Left ventricle myocardium superior (tissue), 1 donor: Measurements from ENCODE around the gene FAM118A. TPM values are rescaled to one million over a fixed set of nuclear protein-coding genes. Genes with fewer than 3 reads are reported as not detected.
A peak's percentile ranks its signal among the peaks of the same experiment; 100 is the strongest.
"Not testable (repeated sequence)": the region's sequence is repeated elsewhere in the genome, so short reads cannot be mapped to it uniquely, and the experiment has no call there.

ENCODE experiments used
- ATAC-seq: fragments of 200-7000 bp; cut with Tn5 transposase; one replicate; pipeline ENCODE4 v1.9.1; 2020; ENCODE audit warnings: mild to moderate bottlenecking, moderate library complexity
- DNase-seq: peaks from one replicate; pipeline ENCODE4 v3.0.0-alpha.2; 2020
- intact Hi-C: fragments of 100-400 bp; cut with micrococcal nuclease; formaldehyde crosslinking; loops from one replicate; pipeline ENCODE4 v1.11.0; 2022
- long read RNA-seq: library from polyadenylated mRNA; unstranded; transcript quantifications from one replicate; pipeline ENCODE4 v2.0.0, GENCODE V29; 2021
- total RNA-seq: library from RNA; stranded (reverse); fragmentation: NEBNext Ultra II Directional; extraction: Animal tissue kit (Norgen Biotek cat#: 25700); gene quantifications from one replicate; pipeline ENCODE4 v1.2.1, GENCODE V29; 2021
- donor health status: DM: no; HTN: yes; CAD: no; lungs with severe emphysema.

FAM118A gene
- 20.7 TPM for total RNA-seq
- long read RNA-seq, partial matches to known transcripts = 2 of 28 reads
- long read RNA-seq, other reads (novel, unspliced or antisense) = 26 of 28 reads

- DNase-seq (peak; percentile 97), ATAC-seq (peak; percentile 96)
- intact Hi-C loops = no loop called here
Measured at GRCh38 chr22:45309422-45310227, at the start of gene FAM118A. Gene FAM118A (plus strand): TSS chr22:45309934. CDS start chr22:45322380, 12,446 bp downstream.

- intact Hi-C loops = loop anchor here (10.0 kb wide), 1 partner anchor 294 kb away; no protein-coding TSS in a partner anchor
- DNase-seq, ATAC-seq: not testable (repeated sequence)
Measured at GRCh38 chr22:45260395-45260759, 49.4 kb upstream of the FAM118A start.

GRCh38 chr22:45261407-45262088, 48.2 kb upstream of the FAM118A start:
- DNase-seq (no peak), ATAC-seq (no peak)
- intact Hi-C loops = loop anchor here (10.0 kb wide), 1 partner anchor 293 kb away; no protein-coding TSS in a partner anchor

- intact Hi-C loops = loop anchor here (10.0 kb wide), 1 partner anchor 292 kb away; no protein-coding TSS in a partner anchor
- DNase-seq (no peak), ATAC-seq (peak; percentile 22)
Measured at GRCh38 chr22:45262195-45262930, 47.4 kb upstream of the FAM118A start.

GRCh38 chr22:45262931-45263462, 46.7 kb upstream of the FAM118A start:
- no peak for ATAC-seq
- DNase-seq = no peak
- intact Hi-C loops = loop anchor here (10.0 kb wide), 1 partner anchor 292 kb away; no protein-coding TSS in a partner anchor

GRCh38 chr22:45263463-45264269, 46.1 kb upstream of the FAM118A start:
- intact Hi-C loops = loop anchor here (10.0 kb wide), 1 partner anchor 291 kb away; no protein-coding TSS in a partner anchor
- DNase-seq (peak; percentile 83), ATAC-seq (peak; percentile 94)

GRCh38 chr22:45265535-45265934, 44.2 kb upstream of the FAM118A start:
- DNase-seq (no peak), ATAC-seq (no peak)

GRCh38 chr22:45268167-45268957, 41.4 kb upstream of the FAM118A start:
- peak; percentile 13 for ATAC-seq
- DNase-seq = peak; percentile 51
- intact Hi-C loops = loop anchor here (5.0 to 10.0 kb wide), 2 partner anchors 169 to 286 kb away; no protein-coding TSS in a partner anchor

More at GRCh38 chr22:45265535-45265934, 44.2 kb upstream of the FAM118A start:
- intact Hi-C loops = loop anchor here (5.0 to 10.0 kb wide), 2 partner anchors 172 to 289 kb away; no protein-coding TSS in a partner anchor

- peak; percentile 78 for ATAC-seq
- intact Hi-C loops = loop anchor here (5.0 to 10.0 kb wide), 2 partner anchors 168 to 286 kb away; no protein-coding TSS in a partner anchor
- peak; percentile 95 for DNase-seq
Measured at GRCh38 chr22:45268958-45269844, 40.5 kb upstream of the FAM118A start.

- ATAC-seq = no peak
- DNase-seq = no peak
- intact Hi-C loops = no loop called here
Measured at GRCh38 chr22:45270095-45271020, 39.4 kb upstream of the FAM118A start.

- intact Hi-C loops = no loop called here
- ATAC-seq (peak; percentile 82), DNase-seq (peak; percentile 81)
Measured at GRCh38 chr22:45271667-45272201, 38.0 kb upstream of the FAM118A start.

- ATAC-seq (no peak), DNase-seq (no peak)
- intact Hi-C loops = no loop called here
Measured at GRCh38 chr22:45272498-45272897, 37.2 kb upstream of the FAM118A start.

GRCh38 chr22:45273452-45274075, 36.2 kb upstream of the FAM118A start:
- ATAC-seq (no peak), DNase-seq (no peak)
- intact Hi-C loops = no loop called here

- ATAC-seq = no peak
- no peak for DNase-seq
- intact Hi-C loops = no loop called here
Measured at GRCh38 chr22:45276507-45277105, 33.1 kb upstream of the FAM118A start.
